Fibroblast of skin of abdomen (primary cell): Measurements from ENCODE around the gene EIF4EBP3.

Experiments
- DNase-seq: peaks from one replicate; pipeline ENCODE4 v3.0.0-alpha.2; 2013

EIF4EBP3 gene

DNA sequence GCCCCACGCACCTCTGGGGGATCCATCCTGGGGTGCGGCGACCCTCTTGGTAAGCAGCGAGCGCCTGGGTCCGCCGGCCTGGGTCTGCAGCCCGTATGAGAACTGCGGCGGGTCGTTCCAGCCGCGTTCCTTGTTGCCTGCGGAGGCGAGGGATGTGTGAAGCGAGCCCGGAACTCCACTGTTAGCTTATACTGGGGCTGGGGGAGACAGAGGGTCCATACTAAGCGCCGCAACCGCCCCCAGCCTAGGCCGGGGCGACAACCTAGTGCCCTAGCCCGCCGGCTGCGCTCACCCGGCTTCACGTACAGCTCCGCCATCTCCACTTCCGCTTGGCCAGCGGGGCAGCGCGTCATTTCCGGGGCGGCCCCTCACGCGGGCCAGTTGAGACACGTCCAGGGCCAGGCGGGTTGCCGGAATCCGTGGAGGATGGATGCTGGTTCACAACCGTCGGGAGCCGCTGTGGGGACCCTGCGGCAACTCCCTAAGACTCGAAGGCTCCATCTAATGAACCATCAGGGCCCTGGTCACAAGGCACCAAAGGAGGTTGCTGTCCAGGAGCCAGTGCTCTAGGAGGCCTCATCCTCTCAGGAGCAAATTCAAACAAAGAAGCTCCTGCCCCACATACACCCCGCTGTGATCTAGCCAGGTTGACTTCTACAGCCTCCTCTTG, 9.8 kb downstream of the EIF4EBP3 start, which contains the start of gene SRA1:
SRA1 (minus strand) TSS at position 338 of the 670 bp plus-strand sequence; CDS start at position 317, 21 bp downstream.
- DNase-seq = peak; percentile 89

DNA sequence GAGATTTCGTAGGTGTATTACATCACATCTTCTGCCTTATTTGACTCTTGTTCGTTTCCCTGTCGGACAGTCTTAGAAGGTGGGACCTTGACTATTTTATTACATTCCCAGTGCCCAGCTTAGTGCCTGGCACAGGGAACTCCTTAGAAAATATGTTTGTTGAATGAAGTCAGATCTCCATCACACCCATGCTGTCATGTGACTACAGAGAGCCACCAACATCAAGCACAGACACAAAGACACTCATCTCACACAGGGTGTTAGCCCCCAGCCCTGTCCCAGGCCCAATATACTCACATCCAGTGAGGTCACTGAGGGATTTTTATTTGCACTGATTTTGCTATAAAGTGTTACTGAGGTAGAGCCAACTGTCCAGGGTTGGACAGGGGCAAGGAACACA, 10.5 kb downstream of the EIF4EBP3 start:
- no peak for DNase-seq

DNA sequence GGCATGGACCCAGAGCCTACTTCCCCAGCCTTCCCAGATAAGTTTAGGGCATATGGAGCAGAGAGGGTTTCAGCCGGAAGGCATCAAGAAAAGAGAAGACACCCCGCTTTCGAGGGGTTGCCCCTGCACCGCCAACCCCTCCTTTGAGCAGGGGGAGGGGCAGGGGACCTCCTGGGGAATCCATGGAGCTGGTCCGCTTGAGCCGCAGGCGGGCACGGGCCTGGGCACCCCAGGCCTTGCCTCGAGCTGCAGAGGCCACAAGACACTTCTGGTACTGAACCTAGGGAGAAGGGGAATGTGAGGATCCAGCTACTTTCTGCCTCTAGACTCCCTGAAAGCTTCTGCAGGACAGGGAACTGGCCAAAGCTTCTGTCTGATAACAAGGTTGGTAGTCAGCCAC, 11.1 kb downstream of the EIF4EBP3 start:
- no peak for DNase-seq

DNA sequence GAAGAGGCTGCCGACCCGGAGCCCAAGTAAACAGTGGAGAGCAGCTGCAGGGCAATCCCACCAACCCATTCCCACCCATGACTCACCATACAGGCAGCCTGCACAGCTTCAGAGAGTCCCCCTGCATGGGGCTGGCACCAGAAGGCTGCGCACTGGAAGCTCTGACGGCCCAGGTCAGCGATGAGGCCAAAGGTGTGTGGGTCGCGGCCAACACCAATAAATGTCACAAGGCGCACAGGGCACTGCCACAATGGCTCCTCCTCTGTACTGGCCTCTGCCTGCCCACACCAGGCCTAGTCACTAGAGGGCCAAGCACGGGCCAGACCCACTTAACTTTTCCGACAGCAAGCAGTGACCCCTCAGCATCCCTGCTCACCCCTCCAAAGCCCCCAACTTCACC, 12.8 kb downstream of the EIF4EBP3 start:
- DNase-seq = no peak

DNA sequence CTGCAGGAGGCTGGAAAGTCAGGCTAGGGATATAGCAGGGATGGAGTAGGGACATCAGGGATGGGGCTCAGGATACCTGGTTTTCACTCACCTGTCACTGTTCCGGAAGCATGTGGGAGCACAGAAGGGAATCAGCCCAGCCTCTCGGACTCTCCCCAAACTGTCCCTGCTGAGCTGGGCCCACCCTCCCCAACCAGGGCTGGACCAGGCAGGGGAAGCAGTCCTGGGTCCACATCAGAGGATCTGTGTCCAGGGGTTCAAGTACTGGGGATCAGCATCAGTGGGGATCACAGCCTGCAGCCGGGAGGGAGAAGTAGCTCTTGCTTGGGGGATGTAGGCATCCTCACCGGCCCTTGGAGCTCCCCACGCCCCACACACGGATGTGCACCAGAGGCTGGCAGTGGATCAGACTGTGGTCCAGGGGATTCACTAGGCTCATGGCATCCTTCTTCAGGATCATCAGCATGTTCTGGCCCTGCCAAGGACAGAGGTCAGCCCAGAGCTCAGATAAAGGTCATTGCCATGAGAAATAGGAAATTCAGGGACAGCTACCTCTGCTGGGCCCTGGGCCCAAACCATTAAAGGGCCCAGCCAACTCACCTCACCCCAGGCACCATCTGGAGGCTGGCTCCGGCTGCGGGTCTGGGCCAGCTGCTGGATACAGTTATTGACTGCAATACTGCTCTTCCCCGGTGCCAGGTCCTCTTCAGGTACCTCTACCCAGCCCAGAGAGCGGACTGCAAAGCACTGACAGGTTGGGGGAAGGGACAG, 14.5 kb downstream of the EIF4EBP3 start:
- DNase-seq = no peak

DNA sequence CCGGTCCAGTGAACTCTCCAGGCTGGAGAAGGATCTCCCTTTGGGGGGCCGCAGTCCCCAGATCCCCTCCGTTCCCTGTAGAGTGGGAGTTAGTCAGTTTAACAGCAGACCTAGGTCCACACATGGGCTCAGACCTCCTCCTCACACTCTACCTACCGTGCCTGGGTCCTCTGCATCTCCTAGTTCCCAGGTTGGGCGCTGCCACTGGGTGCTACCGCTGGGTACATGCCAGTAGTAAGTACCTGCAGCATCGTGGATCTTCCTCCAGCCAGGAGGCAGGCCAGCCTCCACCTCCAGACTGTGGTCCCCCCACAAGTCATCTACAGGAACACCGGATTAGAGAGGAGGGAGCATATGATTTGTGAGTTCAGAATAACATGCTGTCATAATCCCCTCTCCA, 16.1 kb downstream of the EIF4EBP3 start:
- no peak for DNase-seq

DNA sequence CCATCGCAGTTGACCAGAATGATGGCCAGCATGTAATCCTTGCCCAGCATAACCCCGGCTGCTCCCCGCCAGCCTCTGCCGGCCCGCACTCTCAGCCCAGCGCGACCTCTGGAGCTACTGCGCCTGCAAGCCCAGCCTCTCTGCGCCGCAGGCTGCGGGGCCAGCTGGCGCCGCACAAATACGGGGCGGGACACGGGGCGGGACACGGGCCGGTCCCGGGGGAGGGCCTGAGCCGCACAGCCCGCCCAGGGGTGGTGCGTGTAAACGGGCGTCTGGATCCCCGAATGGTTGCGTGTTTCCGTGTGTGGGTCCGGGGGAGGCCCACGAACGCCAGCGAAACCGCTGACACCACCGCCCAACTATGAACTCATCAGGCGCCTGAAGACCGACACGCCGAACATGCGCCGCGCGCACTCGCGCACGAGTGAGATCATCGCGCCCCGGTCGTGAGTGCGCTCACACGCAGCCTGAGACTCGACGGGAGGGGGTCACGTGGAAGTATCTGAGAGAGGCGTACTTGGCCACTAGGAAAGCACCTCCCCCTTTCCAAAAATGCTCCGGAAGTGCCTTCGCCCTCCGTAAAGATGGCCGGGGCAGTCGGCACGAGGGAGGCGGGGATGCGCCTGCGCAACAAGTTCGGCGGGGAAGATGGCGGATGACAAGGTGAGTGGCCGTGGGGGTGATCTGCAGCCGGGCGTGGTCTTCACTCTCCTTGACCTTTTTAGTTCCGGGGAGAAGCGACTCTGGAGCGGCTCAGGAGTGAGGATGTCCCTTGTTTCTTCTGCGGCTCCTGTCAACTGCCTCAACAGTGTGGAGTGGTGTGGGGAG, 16.9 kb downstream of the EIF4EBP3 start, which contains the start of the genes APBB3 and SLC35A4:
APBB3 (minus strand) TSS at position 403 of the 828 bp plus-strand sequence; CDS start at position 50, 353 bp downstream.
SLC35A4 (plus strand) TSS at position 633 of the 828 bp plus-strand sequence. CDS start 2,342 bp downstream, outside the sequence.
- DNase-seq = peak; percentile 99

DNA sequence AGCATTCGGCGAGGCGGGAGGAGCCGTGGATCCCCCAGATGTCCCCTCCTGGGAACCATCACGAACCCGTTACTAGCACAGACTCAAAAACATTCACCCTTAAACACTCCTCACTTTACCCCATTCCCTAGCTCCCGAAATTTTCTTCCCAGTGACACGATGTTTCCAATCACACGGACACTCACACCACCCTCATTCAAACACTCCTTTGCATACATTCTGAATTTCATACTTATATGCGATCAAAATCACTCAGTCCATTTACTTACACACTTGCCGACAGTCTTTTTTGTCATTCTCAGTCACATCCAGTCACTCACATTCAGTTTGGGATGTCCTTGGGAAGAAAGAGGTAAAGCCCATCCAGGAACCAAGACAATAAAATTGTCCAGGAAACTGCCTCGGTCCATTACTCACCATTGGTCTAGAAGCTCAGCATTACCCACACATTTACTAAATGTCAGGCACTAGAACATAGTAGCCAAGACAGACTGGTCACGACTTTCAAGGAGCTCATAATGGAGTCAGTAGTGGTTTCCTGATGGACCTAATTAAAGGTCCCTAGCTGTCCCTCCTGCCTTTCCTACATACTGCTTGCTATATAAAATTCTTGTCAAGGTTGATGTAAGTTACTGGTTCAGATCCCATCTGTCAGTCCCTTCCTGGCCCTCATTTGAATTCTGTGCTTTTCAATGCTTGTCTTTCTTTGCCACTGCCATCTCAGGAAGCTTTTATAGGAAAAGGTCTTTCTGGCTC, 17.7 kb downstream of the EIF4EBP3 start:
- DNase-seq = no peak

DNA sequence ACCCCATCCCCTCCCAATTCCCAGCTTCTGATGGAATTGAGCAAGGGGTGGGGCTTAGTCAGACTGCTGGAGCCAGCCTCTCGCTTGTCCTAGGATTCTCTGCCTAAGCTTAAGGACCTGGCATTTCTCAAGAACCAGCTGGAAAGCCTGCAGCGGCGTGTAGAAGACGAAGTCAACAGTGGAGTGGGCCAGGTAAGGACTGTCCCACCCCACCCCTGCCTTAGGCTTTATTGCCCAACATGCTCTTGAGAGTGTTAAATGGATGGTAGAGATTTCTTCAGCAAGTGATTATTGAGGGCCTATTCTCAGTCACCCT, 18.3 kb downstream of the EIF4EBP3 start:
- no peak for DNase-seq

DNA sequence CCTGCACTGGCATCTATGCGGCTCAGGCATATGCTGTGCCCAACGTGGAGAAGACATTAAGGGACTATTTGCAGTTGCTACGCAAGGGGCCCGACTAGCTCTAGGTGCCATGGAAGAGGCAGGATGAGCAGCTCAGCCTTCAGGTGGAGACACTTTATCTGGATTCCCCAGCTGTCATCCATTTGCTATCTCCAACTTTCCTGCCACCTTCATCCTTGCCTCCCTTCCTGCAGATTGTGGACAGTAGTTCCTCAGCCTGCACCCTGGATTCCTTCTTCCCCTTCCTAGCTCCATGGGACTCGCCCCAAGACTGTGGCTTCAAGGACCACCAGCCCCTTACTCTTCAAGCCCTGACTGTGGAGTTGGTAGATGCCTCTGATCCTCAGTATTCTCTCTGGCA, 19.2 kb downstream of the EIF4EBP3 start:
- DNase-seq = no peak

DNA sequence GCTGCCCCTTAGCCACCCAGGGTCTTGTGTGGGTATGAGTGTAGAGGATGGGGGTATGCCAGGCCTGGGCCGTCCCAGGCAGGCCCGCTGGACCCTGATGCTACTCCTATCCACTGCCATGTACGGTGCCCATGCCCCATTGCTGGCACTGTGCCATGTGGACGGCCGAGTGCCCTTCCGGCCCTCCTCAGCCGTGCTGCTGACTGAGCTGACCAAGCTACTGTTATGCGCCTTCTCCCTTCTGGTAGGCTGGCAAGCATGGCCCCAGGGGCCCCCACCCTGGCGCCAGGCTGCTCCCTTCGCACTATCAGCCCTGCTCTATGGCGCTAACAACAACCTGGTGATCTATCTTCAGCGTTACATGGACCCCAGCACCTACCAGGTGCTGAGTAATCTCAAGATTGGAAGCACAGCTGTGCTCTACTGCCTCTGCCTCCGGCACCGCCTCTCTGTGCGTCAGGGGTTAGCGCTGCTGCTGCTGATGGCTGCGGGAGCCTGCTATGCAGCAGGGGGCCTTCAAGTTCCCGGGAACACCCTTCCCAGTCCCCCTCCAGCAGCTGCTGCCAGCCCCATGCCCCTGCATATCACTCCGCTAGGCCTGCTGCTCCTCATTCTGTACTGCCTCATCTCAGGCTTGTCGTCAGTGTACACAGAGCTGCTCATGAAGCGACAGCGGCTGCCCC, 19.8 kb downstream of the EIF4EBP3 start:
- DNase-seq = no peak

DNA sequence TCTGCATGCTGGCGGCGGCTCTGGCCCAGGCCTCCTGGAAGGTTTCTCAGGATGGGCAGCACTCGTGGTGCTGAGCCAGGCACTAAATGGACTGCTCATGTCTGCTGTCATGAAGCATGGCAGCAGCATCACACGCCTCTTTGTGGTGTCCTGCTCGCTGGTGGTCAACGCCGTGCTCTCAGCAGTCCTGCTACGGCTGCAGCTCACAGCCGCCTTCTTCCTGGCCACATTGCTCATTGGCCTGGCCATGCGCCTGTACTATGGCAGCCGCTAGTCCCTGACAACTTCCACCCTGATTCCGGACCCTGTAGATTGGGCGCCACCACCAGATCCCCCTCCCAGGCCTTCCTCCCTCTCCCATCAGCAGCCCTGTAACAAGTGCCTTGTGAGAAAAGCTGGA, 20.4 kb downstream of the EIF4EBP3 start:
- no peak for DNase-seq

DNA sequence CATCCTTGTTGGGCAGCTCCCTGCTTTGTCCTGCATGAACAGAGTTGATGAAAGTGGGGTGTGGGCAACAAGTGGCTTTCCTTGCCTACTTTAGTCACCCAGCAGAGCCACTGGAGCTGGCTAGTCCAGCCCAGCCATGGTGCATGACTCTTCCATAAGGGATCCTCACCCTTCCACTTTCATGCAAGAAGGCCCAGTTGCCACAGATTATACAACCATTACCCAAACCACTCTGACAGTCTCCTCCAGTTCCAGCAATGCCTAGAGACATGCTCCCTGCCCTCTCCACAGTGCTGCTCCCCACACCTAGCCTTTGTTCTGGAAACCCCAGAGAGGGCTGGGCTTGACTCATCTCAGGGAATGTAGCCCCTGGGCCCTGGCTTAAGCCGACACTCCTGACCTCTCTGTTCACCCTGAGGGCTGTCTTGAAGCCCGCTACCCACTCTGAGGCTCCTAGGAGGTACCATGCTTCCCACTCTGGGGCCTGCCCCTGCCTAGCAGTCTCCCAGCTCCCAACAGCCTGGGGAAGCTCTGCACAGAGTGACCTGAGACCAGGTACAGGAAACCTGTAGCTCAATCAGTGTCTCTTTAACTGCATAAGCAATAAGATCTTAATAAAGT, 21.1 kb downstream of the EIF4EBP3 start:
- DNase-seq = no peak

DNA sequence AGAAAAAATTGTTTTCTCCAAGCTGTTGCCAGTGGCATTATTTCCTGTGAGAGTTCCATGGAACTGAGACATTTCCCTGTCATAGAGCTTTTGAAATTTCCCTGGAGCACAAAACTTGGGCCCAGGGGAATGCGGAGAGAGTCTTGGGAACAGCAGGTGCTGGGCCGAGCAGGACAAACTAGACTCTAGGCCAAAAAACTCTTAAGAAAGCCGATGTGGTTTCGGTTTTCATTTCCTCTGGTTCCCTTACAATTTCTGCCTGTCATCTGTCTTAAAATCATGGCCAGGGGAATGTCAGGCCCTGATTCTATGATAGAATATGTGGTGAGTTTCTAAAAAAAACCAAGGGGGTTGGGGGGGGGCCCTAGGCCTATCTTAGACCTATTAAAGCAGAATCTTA, 21.7 kb downstream of the EIF4EBP3 start:
- DNase-seq = no peak

DNA sequence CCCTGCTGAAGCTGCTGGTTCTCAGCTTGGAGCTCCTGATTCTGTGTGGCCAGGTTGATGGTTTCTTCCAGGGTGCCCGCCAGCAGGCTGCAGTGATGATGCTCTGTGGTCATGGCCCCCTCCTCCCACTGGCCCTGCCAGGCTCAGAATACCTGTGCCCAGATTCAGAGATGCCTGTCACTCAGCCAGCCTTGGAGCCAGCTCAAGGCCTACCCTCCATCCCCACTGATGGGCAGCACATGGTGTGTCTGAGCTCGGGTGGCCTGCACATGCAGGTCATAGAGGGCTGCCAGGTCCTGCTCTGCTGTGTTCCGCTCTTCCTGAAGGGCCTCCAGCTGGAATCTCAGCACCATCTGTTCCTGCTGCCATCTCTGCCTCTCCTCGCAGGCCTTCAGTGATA, 22.6 kb downstream of the EIF4EBP3 start:
- no peak for DNase-seq

DNA sequence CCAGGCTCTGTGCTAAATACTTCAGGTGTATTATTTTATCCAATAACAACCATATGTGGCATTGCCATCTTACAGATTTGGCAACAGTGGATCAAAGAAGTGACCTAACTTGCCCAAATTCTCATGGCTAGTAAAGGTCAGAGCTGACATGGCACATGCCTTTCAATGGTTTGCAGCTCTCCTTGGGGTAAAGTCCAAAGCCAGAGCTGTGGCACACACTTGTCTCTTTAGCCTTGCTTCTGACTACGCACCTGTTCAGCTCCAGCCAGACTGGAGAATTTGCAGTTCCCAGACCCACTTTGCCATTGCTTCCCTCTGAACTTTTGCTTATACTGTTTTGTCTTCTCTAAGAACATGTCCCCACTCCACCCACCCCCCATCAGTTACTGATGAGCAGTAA, 23.0 kb downstream of the EIF4EBP3 start:
- no peak for DNase-seq

DNA sequence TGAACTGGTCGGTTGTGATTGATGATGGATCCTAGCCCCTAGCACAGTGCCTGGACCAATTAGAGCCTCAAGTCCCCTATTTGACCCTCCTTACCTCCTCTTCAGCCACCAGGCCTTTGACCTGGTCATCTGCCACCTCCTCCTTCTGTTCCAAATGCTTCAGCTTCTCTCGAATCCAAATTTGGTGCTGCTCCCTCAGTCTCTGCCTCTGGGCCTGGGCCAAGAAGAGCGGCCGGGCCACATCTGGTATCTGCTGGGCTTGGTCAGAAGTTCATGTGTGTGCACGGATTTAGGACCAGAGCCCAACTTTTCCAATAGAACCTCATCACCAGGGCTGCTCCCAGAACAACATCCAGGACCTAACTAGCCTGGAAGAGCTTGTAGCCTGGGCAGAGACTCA, 23.6 kb downstream of the EIF4EBP3 start:
- DNase-seq = no peak

DNA sequence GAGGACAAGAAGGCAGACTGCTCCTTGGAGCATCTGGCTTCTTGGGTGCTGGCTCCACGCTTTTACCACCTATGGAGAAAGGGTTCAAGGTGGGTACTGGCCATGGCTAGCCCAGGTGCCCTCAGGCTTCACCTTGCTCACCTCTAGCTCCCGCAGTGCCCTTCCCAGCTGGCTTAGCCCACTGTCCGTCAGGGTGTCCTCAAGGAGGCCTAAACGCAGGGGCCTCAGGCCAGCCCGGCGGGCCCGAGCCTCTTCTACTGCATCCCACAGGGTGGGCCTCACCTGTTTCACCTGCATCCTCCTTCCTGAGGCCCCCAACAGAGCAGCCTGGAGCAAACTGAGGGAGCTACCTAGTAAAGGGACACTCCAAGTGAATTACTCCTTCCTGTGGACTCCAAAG, 26.2 kb downstream of the EIF4EBP3 start:
- DNase-seq = no peak

DNA sequence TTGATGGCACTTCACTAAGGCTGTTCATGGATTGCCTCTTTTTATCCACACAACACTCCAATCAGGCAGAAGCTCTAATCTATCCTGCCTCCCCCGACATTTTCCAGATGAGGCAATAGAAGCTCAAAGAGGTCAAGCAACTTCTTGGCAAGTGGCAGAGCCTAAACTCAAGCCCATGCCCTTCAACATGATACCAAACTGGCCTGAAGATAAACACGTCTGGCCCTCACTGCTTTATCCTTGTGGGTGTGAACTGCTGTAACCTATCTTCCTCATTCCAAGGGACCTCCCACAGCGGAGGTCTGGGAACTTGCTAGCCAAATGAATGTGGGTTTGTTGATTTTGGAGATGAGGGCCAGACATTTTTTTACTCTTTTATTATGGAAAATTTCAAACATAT, 26.7 kb downstream of the EIF4EBP3 start:
- no peak for DNase-seq

DNA sequence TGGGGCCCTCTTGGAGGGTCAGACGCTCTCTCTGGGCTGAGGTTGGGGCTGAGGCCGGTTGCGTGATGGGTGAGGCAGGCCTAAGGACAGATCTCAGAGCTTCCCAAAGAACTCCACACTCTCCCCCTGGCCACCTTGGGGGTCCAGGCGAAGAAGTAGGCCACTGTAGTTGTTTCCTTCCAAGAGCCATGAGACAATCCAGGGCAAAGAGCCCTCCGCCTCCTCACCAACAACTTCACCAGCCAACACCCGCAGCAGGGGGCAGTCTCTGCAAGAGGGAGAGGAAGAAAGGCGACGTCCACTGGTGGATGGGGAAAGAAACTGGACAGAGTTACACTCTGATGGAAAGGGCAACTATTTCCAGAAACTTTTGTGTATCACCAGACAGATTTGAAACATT, 27.8 kb downstream of the EIF4EBP3 start:
- DNase-seq = no peak

DNA sequence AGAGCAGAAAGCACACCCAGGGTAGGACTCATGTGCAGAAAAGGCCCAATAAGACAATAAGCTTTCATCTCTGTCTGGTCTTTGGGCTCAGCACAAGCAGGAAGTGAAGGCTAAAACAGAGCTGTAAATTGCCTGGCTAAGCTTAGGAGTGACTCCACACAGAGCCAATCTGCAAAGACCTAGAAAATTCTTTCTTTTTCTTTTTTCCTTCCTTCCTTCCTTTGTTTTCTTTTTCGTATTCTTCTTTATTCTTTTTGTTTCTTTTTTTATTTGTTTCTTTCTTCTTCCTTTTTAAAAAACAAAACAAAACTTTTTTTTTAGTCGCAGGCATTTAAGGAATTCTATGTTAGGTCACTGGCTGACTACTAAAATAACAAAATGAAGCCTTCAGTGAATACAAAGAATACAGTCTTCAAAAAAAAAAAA, 29.3 kb downstream of the EIF4EBP3 start:
- DNase-seq = no peak
